Activated CD8-positive, alpha-beta memory T cell treated with anti-CD3 and anti-CD28 coated beads for 36 hours (primary cell): ENCODE measurements around the gene CASP6. TPM values are rescaled to one million over a fixed set of nuclear protein-coding genes. Genes with fewer than 3 reads are reported as not detected.

ENCODE experiments used
- CTCF ChIA-PET: fragments of 350-600 bp; sonication (Branson Sonifier 250); formaldehyde crosslinking; loops from one replicate; lab custom pipeline; 2021; ENCODE audit warnings: antibody characterized with exemption; lab: Charles Lee
- POLR2A ChIA-PET: fragments of 350-600 bp; sonication (Branson Sonifier 250); formaldehyde crosslinking; loops from one replicate; lab custom pipeline; 2021; ENCODE audit warnings: antibody characterized with exemption; lab: Charles Lee
- total RNA-seq, 2 experiments: library from RNA; stranded (reverse); gene quantifications; one replicate each; pipeline ENCODE4 v1.2.3, GENCODE V29; 2021

Gene CASP6
- total RNA-seq = 10 to 100 TPM; 12.6 to 15.2 TPM

DNA sequence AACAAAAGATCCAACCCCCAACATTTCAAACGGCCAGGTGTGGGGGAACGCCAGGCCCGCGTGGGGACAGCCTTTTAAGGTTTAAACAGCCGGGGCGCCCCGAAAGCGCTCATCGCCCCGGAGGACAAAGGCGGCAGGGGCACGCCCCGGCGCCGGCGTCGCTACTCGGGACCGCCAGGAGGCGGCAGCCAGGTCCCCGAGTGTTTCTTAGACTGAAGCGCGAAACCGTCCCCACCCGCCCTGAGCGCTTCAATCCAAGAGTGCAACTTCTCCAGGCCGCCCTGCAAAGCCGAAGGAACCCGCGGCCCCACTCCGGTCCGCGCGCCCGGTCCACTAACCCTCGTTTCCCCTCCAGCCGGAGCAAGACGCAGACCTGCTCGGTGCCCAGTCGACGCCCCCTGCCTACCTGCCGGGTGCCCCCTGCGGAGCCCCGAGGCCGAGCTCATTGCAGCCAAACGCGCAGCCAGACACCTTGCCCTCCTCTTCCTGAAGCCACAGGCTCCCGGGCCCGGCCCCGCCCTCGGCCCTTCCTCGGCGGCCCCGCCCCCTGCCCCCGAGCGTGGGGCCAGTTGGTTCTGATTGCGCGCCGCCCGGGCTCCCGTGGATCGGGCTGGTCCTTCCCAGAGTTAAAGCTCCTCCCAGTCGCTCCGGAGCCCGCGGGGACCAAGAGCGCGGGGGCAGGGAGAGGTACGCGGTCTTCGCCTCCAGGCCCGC, at the start of gene CASP6:
Gene CASP6 (minus strand): TSS at position 496 of the 714 bp plus-strand sequence. CDS start 50 bp downstream, at position 446.
- ChIA-PET CTCF (interaction anchor here (2.0 to 2.1 kb wide), 2 partner anchors 27 to 270 kb away, joined by 6 to 7 read pairs; partner anchors contain the start of genes PLA2G12A and SEC24B), POLR2A (interaction anchor here (0.5 to 1.7 kb wide), 8 partner anchors 10 to 144 kb away, joined by 3 to 6 read pairs (median 3); partner anchors contain the start of gene MCUB)

DNA sequence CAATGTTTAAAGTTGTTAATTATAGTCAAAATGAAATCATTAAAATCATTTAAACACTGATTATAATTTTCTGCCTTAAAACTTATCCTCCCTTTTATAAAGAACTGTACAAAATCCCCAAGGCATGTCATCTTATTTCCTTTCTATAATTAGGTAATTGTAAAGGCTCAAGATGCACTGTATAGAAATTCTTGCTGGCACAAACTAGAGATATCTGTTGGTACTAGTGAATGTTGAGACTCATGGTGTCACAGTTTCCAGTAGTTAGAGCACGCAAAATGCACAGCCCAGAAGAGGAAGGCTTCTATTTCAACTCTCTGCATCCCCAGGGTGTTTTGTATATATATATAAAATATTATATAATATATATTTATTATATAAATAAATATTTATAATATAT, 49.3 kb upstream of the CASP6 start:
- ChIA-PET CTCF (no interaction called here), POLR2A (no interaction called here)

DNA sequence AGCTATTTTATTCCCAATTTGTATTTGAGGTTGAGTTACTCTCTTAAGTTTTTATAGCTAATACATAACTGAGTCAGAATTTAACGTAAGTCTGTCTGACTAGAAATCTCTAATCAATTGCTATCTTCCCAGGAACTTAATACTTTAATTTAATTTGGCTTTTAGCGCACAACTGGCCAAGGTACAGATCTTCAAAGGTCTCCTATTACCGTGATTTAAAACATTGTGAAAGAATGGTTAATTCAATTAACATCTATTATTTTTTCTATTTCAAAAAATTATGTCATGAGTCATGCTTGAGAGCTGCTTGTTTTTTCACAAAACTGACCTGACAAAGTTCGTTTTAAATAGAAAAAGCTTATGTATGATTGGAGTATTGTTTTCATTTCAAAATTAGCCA, 48.6 kb upstream of the CASP6 start:
- POLR2A ChIA-PET = no interaction called here
- CTCF ChIA-PET = no interaction called here

GRCh38 chr4:109750652-109751244, 47.5 kb upstream of the CASP6 start:
- ChIA-PET POLR2A (no interaction called here), CTCF (no interaction called here)

- ChIA-PET POLR2A (no interaction called here), CTCF (no interaction called here)
These were observed 46.3 kb upstream of the CASP6 start for GRCh38 chr4:109749388-109750082.

- ChIA-PET POLR2A (no interaction called here), CTCF (no interaction called here)
These were observed 44.9 kb upstream of the CASP6 start for GRCh38 chr4:109748114-109748513.

- ChIA-PET CTCF (no interaction called here), POLR2A (no interaction called here)
These were observed 43.5 kb upstream of the CASP6 start for GRCh38 chr4:109746728-109747127.

GRCh38 chr4:109745830-109746229, 42.6 kb upstream of the CASP6 start:
- ChIA-PET POLR2A (no interaction called here), CTCF (no interaction called here)

GRCh38 chr4:109739547-109739946, 36.3 kb upstream of the CASP6 start:
- ChIA-PET POLR2A (no interaction called here), CTCF (no interaction called here)

DNA sequence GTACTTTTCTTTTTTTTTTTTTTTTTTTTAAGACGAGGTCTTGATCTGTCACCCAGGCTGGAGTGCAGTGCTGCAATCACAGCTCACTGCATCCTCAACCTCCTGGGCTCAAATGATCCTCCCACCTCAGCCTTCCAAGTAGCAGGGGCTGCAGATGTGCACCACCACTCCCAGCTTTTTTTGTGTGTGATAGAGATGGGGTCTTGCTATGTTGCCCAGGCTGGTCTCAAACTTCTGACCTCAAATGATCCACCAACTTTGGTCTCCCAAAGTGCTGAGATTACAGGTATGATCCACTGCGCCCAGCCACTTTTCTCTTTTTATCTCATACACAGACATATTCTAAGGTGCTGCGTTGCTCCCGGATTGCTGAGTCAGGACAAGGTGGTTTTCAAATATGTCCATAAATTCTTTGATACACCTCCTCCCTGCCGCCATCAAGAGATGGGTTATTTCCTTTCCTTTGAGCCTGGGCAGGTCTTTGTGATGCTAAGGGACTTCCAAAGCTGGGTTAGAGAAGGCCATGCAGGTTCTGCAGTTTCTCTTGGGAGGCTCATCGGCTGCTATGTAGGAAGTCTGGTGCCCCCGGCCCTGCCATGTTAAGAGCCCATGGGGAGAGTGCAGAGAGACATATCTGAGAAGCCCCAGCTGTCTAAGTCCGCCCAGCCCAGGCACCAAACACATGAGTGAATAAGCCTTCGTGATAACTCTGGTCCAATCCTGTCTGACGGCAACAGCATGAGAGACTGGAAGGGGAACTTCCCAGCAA, 35.0 kb upstream of the CASP6 start:
- CTCF ChIA-PET = interaction anchor here (0.6 kb wide), 1 partner anchor 72 kb away, joined by 3 read pairs; no protein-coding TSS in a partner anchor

GRCh38 chr4:109735566-109736365, 32.5 kb upstream of the CASP6 start:
- CTCF ChIA-PET = no interaction called here
- POLR2A ChIA-PET = no interaction called here

More for the DNA sequence above, 35.0 kb upstream of the CASP6 start:
- POLR2A ChIA-PET = no interaction called here

DNA sequence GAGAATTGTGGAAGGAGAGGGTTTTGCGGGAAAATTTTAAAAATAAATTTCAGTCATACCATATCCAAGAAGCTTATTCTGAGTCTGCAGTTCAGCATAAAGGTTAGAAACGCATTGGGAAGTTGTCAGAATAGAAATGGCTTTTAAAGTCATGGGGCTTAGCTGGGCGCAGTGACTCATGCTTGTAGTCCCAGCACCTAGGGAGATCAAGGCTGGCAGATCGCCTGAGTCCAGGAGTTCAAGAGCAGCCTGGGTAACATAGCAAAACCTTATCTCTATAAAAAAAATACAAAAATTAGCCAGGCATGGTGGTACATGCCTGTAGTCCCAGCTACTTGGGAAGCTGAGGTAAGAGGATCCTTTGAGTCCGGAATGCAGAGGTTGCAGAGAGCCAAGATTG, 30.5 kb upstream of the CASP6 start:
- ChIA-PET CTCF (no interaction called here), POLR2A (no interaction called here)

DNA sequence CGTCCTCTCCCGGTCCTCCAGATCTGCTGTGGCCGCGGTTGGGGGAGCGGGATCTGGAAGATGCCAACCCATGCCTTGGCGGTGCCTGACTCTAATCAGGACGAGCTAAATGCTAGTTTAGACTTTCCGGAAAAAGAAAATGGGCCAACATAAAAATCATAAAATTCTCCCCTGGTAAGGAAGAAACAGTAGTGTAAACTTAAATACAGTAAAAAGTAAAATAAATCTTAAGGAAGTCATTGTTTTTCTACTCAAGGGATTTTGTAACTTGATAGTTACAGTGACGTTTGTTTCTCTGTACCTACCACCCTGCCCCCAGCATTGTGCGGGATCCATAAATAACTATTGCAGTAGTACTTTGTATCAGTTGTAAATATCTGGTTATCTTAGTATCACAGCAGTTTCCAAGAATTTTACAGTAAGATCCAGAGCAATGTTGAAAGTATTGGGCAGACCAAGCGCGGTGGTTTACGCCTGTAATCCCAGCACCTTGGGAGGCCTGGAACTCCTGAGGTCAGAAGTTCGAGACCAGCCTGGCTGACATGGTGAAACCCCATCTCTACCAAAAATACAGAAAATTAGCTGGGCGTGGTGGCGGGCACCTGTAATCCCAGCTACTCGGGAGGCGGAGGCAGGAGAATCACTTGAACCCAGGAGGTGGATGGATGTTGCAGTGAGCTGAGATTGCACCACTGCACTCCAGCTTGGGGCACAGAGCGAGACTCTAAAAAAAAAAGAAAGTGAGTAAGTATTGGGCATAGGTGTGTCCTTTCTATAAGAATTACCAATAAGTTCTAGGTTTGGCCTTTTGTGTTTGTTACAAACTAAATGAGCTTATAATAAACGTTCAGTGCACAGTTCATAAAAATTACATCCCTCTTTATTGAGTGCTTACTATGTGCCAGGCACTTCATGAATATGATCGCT, 27.6 kb upstream of the CASP6 start:
- CTCF ChIA-PET = interaction anchor here (1.3 to 1.8 kb wide), 3 partner anchors 10 to 298 kb away, joined by 3 to 6 read pairs (median 4); partner anchors contain the start of genes CASP6 and SEC24B
- POLR2A ChIA-PET = interaction anchor here (0.9 to 1.3 kb wide), 2 partner anchors 28 to 84 kb away, joined by 6 to 9 read pairs; partner anchors contain the start of genes CASP6 and GAR1

GRCh38 chr4:109729718-109730618, 26.7 kb upstream of the CASP6 start, which contains the start of gene PLA2G12A:
Gene PLA2G12A, minus strand, starts transcription at chr4:109730070. Its CDS starts 261 bp downstream, at chr4:109729809.
- ChIA-PET CTCF (interaction anchor here (0.9 to 1.8 kb wide), 5 partner anchors 11 to 308 kb away, joined by 3 to 6 read pairs (median 4); partner anchors contain the start of genes CASP6 and SEC24B), POLR2A (interaction anchor here (0.9 to 1.5 kb wide), 3 partner anchors 26 to 85 kb away, joined by 3 to 9 read pairs (median 6); partner anchors contain the start of genes CASP6 and GAR1)

DNA sequence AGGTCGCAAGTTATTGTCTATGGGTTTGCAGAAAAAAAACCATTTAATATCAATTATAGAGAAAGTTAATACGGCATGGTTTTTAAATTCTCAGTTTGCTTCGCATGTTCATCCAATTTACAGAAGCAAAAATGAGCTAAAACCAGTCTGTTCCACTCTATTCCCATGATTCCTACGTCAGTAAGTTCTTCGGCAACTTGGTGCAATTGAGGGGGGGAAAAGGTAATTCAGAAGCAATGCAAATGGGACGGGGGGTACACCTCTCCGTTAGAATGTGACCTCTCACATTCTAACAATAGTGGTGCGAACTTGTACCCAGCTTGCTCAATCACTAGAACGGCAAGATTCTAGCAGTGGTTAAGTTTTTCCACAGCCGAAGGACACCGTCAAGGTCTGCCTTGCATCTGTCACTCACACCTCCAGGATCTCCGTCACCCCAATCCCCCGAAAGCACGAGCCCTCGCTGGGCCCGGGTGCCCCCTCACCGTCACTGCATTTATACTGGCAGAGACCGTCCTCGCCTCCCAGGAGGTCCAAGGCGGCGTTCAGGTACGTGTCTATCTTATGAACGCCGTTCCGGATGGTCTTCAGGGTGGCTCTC, 26.0 kb upstream of the CASP6 start:
- ChIA-PET POLR2A (interaction anchor here (1.5 kb wide), 1 partner anchor 26 kb away, joined by 3 read pairs; the partner anchor contains the start of gene CASP6), CTCF (interaction anchor here (0.6 to 1.3 kb wide), 3 partner anchors 20 to 307 kb away, joined by 3 to 4 read pairs (median 3); no protein-coding TSS in a partner anchor)
